GM23338 (cell line): ENCODE measurements around the gene DIAPH1. TPM values are rescaled to one million over a fixed set of nuclear protein-coding genes. Genes with fewer than 3 reads are reported as not detected.

Experiments
- ATAC-seq: fragments of 200-7000 bp; cut with Tn5 transposase; 3 replicates; pipeline ENCODE4 v1.9.1; 2020
- DNase-seq: peaks from one replicate; pipeline ENCODE4 v3.0.0-alpha.2; 2015; ENCODE audit warnings: low spot score
- H2AFZ ChIP-seq: fragments of 200-600 bp; sonication (generic); 2 replicates; pipeline ENCODE4 v1.8.0; 2016; ENCODE audit warnings: antibody characterized with exemption, mild to moderate bottlenecking, moderate library complexity
- H3F3A ChIP-seq: fragments of 200-600 bp; sonication (generic); replicated peaks from 2 replicates; pipeline ENCODE4 v1.8.0; 2017; ENCODE audit warnings: antibody characterized with exemption, mixed run types, low read depth
- H3K27ac ChIP-seq: fragments of 200-600 bp; sonication (generic); 2 replicates; pipeline ENCODE4 v1.6.1; 2016; ENCODE audit warnings: low read depth
- H3K27me3 ChIP-seq: fragments of 200-600 bp; sonication (generic); 2 replicates; pipeline ENCODE4 v1.8.0; 2016; ENCODE audit warnings: mild to moderate bottlenecking, mixed run types, moderate library complexity; ENCODE audit not compliant: insufficient read depth
- H3K36me3 ChIP-seq: fragments of 200-600 bp; sonication (generic); 2 replicates; pipeline ENCODE4 v1.8.0; 2016; ENCODE audit warnings: mild to moderate bottlenecking; ENCODE audit not compliant: insufficient read depth
- H3K4me1 ChIP-seq: fragments of 200-600 bp; sonication (generic); 2 replicates; pipeline ENCODE4 v1.8.0; 2016; ENCODE audit warnings: mild to moderate bottlenecking, moderate library complexity; ENCODE audit not compliant: insufficient read depth
- H3K4me2 ChIP-seq: fragments of 200-600 bp; sonication (generic); 2 replicates; pipeline ENCODE4 v1.7.1; 2017; ENCODE audit warnings: mixed run types
- H3K4me3 ChIP-seq: fragments of 200-600 bp; sonication (generic); 2 replicates; pipeline ENCODE4 v1.6.1; 2016; ENCODE audit warnings: mixed run types
- H3K79me2 ChIP-seq: fragments of 200-600 bp; sonication (generic); replicated peaks from 2 replicates; pipeline ENCODE4 v1.8.0; 2017; ENCODE audit warnings: mild to moderate bottlenecking; ENCODE audit not compliant: insufficient read depth
- H3K9me2 ChIP-seq: fragments of 200-600 bp; sonication (generic); 2 replicates; pipeline ENCODE4 v1.8.0; 2017; ENCODE audit not compliant: insufficient read depth
- H4K20me1 ChIP-seq: fragments of 200-600 bp; sonication (generic); replicated peaks from 2 replicates; pipeline ENCODE4 v1.8.0; 2017; ENCODE audit warnings: mild to moderate bottlenecking; ENCODE audit not compliant: insufficient read depth
- H3K27ac Mint-ChIP-seq: 2 replicates; pipeline ENCODE4 v1.8.0; 2020; ENCODE audit warnings: inconsistent platforms, mild to moderate bottlenecking, moderate library complexity, mixed read lengths
- H3K27me3 Mint-ChIP-seq: 3 replicates; pipeline ENCODE4 v1.8.0; 2022; ENCODE audit warnings: low read depth, mild to moderate bottlenecking, moderate library complexity, mixed read lengths, inconsistent platforms; ENCODE audit not compliant: insufficient read depth, poor library complexity
- H3K36me3 Mint-ChIP-seq: 3 replicates; pipeline ENCODE4 v1.8.0; 2021; ENCODE audit warnings: low read depth, mild to moderate bottlenecking, inconsistent platforms, moderate library complexity, mixed read lengths
- H3K4me1 Mint-ChIP-seq: 3 replicates; pipeline ENCODE4 v1.8.0; 2020; ENCODE audit warnings: mild to moderate bottlenecking, inconsistent platforms, mixed read lengths
- H3K4me3 Mint-ChIP-seq: 3 replicates; pipeline ENCODE4 v1.8.0; 2021; ENCODE audit warnings: moderate library complexity, mild to moderate bottlenecking, inconsistent platforms, mixed read lengths
- H3K9me3 Mint-ChIP-seq: 3 replicates; pipeline ENCODE4 v1.8.0; 2020; ENCODE audit warnings: moderate library complexity, mild to moderate bottlenecking, inconsistent platforms, mixed read lengths
- JUNB ChIP-seq: IDR thresholded peaks from one replicate; pipeline ENCODE4 v1.6.1; 2016; ENCODE audit warnings: antibody characterized with exemption; ENCODE audit not compliant: unreplicated experiment
- NANOG ChIP-seq: IDR thresholded peaks from 2 replicates; pipeline ENCODE4 v1.6.1; 2016; ENCODE audit warnings: antibody characterized with exemption, borderline replicate concordance
- POLR2AphosphoS5 ChIP-seq: IDR thresholded peaks from 2 replicates; pipeline ENCODE4 v1.6.1; 2016; ENCODE audit warnings: antibody characterized with exemption, low read depth
- polyA plus RNA-seq: library from polyadenylated mRNA; unstranded; fragments of >200 nt; fragmentation: Nextera tagmentation; extraction: Ambion mirVana; gene quantifications from 2 replicates; pipeline ENCODE4 v1.2.1, GENCODE V29; 2016
- total RNA-seq: library from RNA; depleted of rRNA; stranded (reverse); fragments of >200 nt; shearing (Covaris generic); gene quantifications from 2 replicates; pipeline ENCODE4 v1.2.3, GENCODE V29; 2014
- TF ChIP-seq, protein P1 (sequence below): fragments of 250-450 bp; sonication (Bioruptor Pico); IDR thresholded peaks from 2 replicates; pipeline ENCODE4 v1.5.0; 2020; ENCODE audit warnings: mild to moderate bottlenecking, moderate library complexity
- TF ChIP-seq, protein P2 (sequence below): IDR thresholded peaks from 2 replicates; pipeline ENCODE4 v1.6.1; 2016; ENCODE audit warnings: antibody characterized with exemption
- TF ChIP-seq, protein P3 (sequence below), 2 experiments: fragments of 200-600 bp in 1 of 2; sonication (generic) in 1 of 2; conservative IDR thresholded peaks; 2 replicates each; pipeline versions ENCODE4 v1.5.1 to v1.6.1; 2016 to 2017; ENCODE audit warnings: antibody characterized with exemption in 2 of 2, low read depth in 2 of 2, mild to moderate bottlenecking in 2 of 2, moderate library complexity in 1 of 2

Gene DIAPH1
- total and polyA plus RNA-seq, 2 experiments from 2014 or later: 42.9 to 104 TPM

DNA sequence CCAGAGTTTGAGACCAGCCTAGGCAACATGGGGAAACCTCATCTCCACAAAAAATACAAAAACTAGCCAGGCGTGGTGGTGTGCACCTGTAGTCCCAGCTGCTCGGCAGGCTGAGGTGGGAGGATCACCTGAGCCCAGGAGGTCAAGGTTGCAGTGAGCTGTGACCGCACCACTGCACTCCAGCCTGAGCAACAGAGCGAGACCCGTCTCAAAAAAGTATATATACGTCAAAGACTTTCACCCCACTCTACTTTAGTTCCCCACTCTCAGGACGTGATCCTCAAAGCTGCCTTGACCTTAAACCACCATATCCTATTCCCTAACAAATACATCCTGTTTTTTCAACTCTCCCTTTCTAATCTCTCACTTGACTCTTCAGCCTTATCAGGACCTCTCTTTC is 88.9 kb downstream of the DIAPH1 start (continued):
- TF ChIP-seq, protein P1, sequence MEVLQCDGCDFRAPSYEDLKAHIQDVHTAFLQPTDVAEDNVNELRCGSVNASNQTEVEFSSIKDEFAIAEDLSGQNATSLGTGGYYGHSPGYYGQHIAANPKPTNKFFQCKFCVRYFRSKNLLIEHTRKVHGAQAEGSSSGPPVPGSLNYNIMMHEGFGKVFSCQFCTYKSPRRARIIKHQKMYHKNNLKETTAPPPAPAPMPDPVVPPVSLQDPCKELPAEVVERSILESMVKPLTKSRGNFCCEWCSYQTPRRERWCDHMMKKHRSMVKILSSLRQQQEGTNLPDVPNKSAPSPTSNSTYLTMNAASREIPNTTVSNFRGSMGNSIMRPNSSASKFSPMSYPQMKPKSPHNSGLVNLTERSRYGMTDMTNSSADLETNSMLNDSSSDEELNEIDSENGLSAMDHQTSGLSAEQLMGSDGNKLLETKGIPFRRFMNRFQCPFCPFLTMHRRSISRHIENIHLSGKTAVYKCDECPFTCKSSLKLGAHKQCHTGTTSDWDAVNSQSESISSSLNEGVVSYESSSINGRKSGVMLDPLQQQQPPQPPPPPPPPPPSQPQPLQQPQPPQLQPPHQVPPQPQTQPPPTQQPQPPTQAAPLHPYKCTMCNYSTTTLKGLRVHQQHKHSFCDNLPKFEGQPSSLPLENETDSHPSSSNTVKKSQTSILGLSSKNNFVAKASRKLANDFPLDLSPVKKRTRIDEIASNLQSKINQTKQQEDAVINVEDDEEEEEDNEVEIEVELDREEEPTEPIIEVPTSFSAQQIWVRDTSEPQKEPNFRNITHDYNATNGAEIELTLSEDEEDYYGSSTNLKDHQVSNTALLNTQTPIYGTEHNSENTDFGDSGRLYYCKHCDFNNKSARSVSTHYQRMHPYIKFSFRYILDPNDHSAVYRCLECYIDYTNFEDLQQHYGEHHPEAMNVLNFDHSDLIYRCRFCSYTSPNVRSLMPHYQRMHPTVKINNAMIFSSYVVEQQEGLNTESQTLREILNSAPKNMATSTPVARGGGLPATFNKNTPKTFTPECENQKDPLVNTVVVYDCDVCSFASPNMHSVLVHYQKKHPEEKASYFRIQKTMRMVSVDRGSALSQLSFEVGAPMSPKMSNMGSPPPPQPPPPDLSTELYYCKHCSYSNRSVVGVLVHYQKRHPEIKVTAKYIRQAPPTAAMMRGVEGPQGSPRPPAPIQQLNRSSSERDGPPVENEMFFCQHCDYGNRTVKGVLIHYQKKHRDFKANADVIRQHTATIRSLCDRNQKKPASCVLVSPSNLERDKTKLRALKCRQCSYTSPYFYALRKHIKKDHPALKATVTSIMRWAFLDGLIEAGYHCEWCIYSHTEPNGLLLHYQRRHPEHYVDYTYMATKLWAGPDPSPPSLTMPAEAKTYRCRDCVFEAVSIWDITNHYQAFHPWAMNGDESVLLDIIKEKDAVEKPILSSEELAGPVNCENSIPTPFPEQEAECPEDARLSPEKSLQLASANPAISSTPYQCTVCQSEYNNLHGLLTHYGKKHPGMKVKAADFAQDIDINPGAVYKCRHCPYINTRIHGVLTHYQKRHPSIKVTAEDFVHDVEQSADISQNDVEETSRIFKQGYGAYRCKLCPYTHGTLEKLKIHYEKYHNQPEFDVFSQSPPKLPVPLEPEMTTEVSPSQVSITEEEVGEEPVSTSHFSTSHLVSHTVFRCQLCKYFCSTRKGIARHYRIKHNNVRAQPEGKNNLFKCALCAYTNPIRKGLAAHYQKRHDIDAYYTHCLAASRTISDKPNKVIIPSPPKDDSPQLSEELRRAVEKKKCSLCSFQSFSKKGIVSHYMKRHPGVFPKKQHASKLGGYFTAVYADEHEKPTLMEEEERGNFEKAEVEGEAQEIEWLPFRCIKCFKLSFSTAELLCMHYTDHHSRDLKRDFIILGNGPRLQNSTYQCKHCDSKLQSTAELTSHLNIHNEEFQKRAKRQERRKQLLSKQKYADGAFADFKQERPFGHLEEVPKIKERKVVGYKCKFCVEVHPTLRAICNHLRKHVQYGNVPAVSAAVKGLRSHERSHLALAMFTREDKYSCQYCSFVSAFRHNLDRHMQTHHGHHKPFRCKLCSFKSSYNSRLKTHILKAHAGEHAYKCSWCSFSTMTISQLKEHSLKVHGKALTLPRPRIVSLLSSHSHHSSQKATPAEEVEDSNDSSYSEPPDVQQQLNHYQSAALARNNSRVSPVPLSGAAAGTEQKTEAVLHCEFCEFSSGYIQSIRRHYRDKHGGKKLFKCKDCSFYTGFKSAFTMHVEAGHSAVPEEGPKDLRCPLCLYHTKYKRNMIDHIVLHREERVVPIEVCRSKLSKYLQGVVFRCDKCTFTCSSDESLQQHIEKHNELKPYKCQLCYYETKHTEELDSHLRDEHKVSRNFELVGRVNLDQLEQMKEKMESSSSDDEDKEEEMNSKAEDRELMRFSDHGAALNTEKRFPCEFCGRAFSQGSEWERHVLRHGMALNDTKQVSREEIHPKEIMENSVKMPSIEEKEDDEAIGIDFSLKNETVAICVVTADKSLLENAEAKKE: no peak
- TF ChIP-seq, protein P2, sequence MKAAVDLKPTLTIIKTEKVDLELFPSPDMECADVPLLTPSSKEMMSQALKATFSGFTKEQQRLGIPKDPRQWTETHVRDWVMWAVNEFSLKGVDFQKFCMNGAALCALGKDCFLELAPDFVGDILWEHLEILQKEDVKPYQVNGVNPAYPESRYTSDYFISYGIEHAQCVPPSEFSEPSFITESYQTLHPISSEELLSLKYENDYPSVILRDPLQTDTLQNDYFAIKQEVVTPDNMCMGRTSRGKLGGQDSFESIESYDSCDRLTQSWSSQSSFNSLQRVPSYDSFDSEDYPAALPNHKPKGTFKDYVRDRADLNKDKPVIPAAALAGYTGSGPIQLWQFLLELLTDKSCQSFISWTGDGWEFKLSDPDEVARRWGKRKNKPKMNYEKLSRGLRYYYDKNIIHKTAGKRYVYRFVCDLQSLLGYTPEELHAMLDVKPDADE: no peak
- TF ChIP-seq JUNB (no peak), POLR2AphosphoS5 (no peak), NANOG (no peak)
- TF ChIP-seq, protein P3, sequence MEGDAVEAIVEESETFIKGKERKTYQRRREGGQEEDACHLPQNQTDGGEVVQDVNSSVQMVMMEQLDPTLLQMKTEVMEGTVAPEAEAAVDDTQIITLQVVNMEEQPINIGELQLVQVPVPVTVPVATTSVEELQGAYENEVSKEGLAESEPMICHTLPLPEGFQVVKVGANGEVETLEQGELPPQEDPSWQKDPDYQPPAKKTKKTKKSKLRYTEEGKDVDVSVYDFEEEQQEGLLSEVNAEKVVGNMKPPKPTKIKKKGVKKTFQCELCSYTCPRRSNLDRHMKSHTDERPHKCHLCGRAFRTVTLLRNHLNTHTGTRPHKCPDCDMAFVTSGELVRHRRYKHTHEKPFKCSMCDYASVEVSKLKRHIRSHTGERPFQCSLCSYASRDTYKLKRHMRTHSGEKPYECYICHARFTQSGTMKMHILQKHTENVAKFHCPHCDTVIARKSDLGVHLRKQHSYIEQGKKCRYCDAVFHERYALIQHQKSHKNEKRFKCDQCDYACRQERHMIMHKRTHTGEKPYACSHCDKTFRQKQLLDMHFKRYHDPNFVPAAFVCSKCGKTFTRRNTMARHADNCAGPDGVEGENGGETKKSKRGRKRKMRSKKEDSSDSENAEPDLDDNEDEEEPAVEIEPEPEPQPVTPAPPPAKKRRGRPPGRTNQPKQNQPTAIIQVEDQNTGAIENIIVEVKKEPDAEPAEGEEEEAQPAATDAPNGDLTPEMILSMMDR (conservative IDR thresholded peaks at IDR 0.05; ENCODE audit: low read depth in 2 of 2): no peak

DNA sequence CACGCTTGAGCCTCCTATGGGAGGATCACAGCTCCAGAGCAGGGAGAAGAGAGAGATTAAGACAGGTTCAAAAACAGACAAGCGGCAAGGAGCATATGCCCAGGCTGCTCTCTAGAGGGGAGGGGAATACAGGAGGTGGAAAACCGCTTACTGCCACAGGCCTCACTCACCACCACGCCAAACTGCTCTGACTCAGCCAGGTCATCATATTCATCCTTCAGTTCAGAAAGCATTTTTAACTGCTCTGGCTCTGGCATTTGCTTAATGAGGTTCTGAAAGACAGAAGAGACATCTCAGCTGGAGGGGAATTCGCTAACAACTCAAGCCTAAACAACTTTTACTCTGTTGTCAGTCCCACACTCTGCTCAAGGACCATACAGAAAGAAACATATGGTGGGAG is 89.8 kb downstream of the DIAPH1 start:
- TF ChIP-seq, protein P2: no peak
- TF ChIP-seq, protein P3 (conservative IDR thresholded peaks at IDR 0.05; ENCODE audit: low read depth in 2 of 2): no peak
- Histone ChIP-seq H3K27ac (no peak overlapping the region), H3K79me2 (no peaks in the 10 kb centered on the region), H3K4me3 (no peak overlapping the region), H3F3A (peaks cover 9% of the 10 kb centered on the region; the same call in 1 of the 2 replicates), H3K9me2 (no peaks in the 10 kb centered on the region), H2AFZ (no peak overlapping the region), H3K4me2 (no peak overlapping the region), H3K27me3 (no peaks in the 10 kb centered on the region), H4K20me1 (no peaks in the 10 kb centered on the region), H3K36me3 (peaks cover 26% of the 10 kb centered on the region), H3K4me1 (peaks cover 11% of the 10 kb centered on the region)
- H3K9me3 Mint-ChIP-seq: no peaks in the 10 kb centered on the region
- no peak for DNase-seq
- H3K27me3 Mint-ChIP-seq: no peaks in the 10 kb centered on the region
- H3K36me3 Mint-ChIP-seq: peaks cover 47% of the 10 kb centered on the region
- peaks cover 20% of the 10 kb centered on the region for H3K4me1 Mint-ChIP-seq
- H3K27ac Mint-ChIP-seq: no peak overlapping the region
- no peak for ATAC-seq
- H3K4me3 Mint-ChIP-seq: no peak overlapping the region
